GM13976 (cell line): ENCODE measurements around the gene PHF14.

Experiments
- DNase-seq: peaks from one replicate; pipeline ENCODE4 v3.0.0; 2012; ENCODE audit warnings: low spot score
- in situ Hi-C: fragments of 300-500 bp; cut with MboI; formaldehyde crosslinking; loops from one replicate; pipeline ENCODE4 v1.12.0; 2022; ENCODE audit warnings: low sequenced_read_pairs, mixed read lengths, inconsistent platforms; ENCODE audit not compliant: unreplicated experiment
- TF ChIP-seq, protein P1 (sequence below): IDR thresholded peaks from 2 replicates; pipeline ENCODE4 v1.5.1; 2012; ENCODE audit warnings: borderline replicate concordance, mild to moderate bottlenecking; ENCODE audit not compliant: insufficient read depth; ENCODE audit errors: extremely low read depth, missing control alignments, control extremely low read depth

The PHF14 gene

DNA sequence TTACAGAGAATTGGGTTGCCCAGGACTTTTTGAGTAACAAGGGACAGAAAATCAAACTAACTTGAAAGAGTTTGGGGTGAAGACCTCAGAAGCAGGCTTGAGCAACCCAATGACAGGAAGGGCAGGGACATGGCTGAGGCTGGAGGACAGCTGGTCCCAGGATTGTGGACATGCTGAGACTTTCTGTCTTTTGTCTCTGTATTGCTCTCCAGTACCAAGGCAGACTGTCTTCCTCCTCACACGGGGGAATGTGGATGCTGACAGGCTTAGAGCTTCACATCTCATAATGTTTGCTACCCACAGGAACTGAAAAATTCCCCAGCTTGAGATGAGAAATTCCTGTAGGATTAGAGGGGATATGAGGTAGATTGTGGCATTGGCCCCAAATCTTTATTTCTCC is 229.6 kb downstream of the PHF14 start:
- TF ChIP-seq, protein P1, sequence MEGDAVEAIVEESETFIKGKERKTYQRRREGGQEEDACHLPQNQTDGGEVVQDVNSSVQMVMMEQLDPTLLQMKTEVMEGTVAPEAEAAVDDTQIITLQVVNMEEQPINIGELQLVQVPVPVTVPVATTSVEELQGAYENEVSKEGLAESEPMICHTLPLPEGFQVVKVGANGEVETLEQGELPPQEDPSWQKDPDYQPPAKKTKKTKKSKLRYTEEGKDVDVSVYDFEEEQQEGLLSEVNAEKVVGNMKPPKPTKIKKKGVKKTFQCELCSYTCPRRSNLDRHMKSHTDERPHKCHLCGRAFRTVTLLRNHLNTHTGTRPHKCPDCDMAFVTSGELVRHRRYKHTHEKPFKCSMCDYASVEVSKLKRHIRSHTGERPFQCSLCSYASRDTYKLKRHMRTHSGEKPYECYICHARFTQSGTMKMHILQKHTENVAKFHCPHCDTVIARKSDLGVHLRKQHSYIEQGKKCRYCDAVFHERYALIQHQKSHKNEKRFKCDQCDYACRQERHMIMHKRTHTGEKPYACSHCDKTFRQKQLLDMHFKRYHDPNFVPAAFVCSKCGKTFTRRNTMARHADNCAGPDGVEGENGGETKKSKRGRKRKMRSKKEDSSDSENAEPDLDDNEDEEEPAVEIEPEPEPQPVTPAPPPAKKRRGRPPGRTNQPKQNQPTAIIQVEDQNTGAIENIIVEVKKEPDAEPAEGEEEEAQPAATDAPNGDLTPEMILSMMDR, result no peak
- no peak for DNase-seq
- in situ Hi-C loops, result no loop called here

DNA sequence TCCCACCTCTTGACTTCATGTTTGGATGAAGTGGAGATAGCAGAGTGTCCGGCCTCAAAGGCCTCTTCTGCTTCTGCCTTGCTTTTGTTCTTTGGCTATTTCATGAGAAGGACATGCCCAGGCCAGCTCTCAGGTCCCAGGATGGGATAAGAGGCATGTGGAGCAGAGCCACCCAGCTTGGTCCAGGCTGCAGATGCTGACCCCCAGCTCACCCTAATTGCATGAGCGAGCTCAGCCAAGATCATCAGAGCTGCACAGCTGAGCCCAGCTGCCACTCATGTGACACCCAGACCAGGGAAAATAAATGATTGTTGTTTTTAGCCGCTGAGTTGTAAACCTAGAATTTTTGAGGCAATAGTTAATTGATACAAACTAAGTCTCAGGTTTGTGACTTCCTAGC is 230.0 kb downstream of the PHF14 start:
- TF ChIP-seq, protein P1, result no peak
- no peak for DNase-seq
- in situ Hi-C loops, result no loop called here

DNA sequence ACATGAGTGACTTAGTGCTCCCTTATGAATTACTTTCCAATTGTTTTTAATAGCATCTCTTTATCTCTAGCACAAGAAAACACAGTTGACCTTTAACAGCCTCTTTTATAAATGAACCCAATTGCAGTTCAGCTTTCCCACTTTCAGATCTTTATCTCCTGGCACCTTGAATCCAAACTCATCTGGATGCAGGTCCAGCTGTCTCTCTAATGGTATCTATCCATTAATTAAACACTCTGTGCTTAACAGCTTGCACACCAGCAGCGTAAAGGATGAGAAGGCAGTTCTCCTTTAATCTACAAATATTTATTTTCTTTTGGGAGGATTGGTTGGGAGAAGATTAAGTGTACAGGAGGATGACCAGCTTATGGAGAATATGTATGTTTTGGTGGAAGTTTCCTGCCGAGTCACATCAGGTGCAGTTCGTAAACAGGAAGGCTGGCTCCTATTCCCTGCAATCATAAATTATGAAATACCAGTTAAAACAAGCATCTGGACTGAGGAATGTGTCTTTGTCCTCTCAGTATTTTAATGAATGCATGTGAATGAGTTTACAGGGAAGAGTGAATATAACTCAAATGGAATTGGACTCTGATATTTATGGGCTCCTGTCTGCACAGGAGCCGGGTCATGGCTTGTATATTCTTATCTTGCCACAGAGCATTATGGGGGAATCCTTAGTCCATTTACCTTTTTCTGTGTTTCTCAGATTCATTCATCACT is 232.7 kb downstream of the PHF14 start:
- no peak for DNase-seq
- TF ChIP-seq, protein P1, result no peak
- in situ Hi-C loops, result no loop called here

GRCh38 chr7:11207565-11207964 is 233.9 kb downstream of the PHF14 start:
- in situ Hi-C loops, result no loop called here
- TF ChIP-seq, protein P1, result no peak
- no peak for DNase-seq

GRCh38 chr7:11208883-11209465 is 235.3 kb downstream of the PHF14 start:
- no peak for DNase-seq
- in situ Hi-C loops, result no loop called here
- TF ChIP-seq, protein P1, result no peak

- no peak for DNase-seq
- TF ChIP-seq, protein P1, result no peak
- in situ Hi-C loops, result no loop called here
Observed at GRCh38 chr7:11210374-11210773, 236.7 kb downstream of the PHF14 start.
